Mesothelial cell of epicardium (in vitro differentiated cells): ENCODE measurements around the gene GATB. TPM values are rescaled to one million over a fixed set of nuclear protein-coding genes. Genes with fewer than 3 reads are reported as not detected.

Source experiments
- DNase-seq, 2 experiments: peaks; one replicate each; pipeline ENCODE4 v3.0.0; 2021; ENCODE audit warnings: low spot score in 2 of 2; ENCODE audit not compliant: unreplicated experiment in 2 of 2
- H3K27ac Mint-ChIP-seq: 2 replicates; pipeline ENCODE4 v1.8.0; 2021; ENCODE audit warnings: mixed read lengths
- H3K27me3 Mint-ChIP-seq: 2 replicates; pipeline ENCODE4 v1.8.0; 2021; ENCODE audit warnings: low read depth, mixed read lengths
- H3K36me3 Mint-ChIP-seq: 2 replicates; pipeline ENCODE4 v1.8.0; 2021; ENCODE audit warnings: mixed read lengths
- H3K4me1 Mint-ChIP-seq: 2 replicates; pipeline ENCODE4 v1.8.0; 2021; ENCODE audit warnings: mixed read lengths
- H3K4me3 Mint-ChIP-seq: 2 replicates; pipeline ENCODE4 v1.8.0; 2021; ENCODE audit warnings: mild to moderate bottlenecking, moderate library complexity, mixed read lengths
- H3K9me3 Mint-ChIP-seq: 2 replicates; pipeline ENCODE4 v1.8.0; 2021; ENCODE audit warnings: mixed read lengths
- CTCF ChIP-seq: fragments of 200-600 bp; sonication (generic); IDR thresholded peaks from one replicate; pipeline ENCODE4 v1.5.0; 2021; ENCODE audit warnings: antibody characterized with exemption; ENCODE audit not compliant: unreplicated experiment
- total RNA-seq: library from RNA; stranded (reverse); gene quantifications from 3 replicates; pipeline ENCODE4 v1.2.1, GENCODE V29; 2021

Gene GATB
- total RNA-seq, 1 donor from 2014 or later = 24.5 TPM

GRCh38 chr4:151801547-151802516 lies 41.0 kb upstream of the GATB start:
- Mint-ChIP-seq H3K27ac (no peak overlapping the region), H3K27me3 (no peaks in the 10 kb centered on the region), H3K36me3 (no peaks in the 10 kb centered on the region), H3K4me3 (no peak overlapping the region), H3K4me1 (peaks cover 4% of the 10 kb centered on the region), H3K9me3 (peaks cover 17% of the 10 kb centered on the region)
- DNase-seq = no peak
- peak; percentile 84 for TF ChIP-seq CTCF

GRCh38 chr4:151799417-151800012 lies 38.7 kb upstream of the GATB start:
- TF ChIP-seq CTCF = no peak
- DNase-seq = no peak
- Mint-ChIP-seq H3K36me3 (no peaks in the 10 kb centered on the region), H3K9me3 (peaks cover 7% of the 10 kb centered on the region), H3K27me3 (no peaks in the 10 kb centered on the region), H3K4me1 (no peaks in the 10 kb centered on the region), H3K4me3 (no peak overlapping the region), H3K27ac (no peak overlapping the region)

GRCh38 chr4:151798678-151799416 lies 38.0 kb upstream of the GATB start:
- no peak for TF ChIP-seq CTCF
- Mint-ChIP-seq H3K4me3 (no peak overlapping the region), H3K9me3 (peaks cover 7% of the 10 kb centered on the region), H3K27ac (no peak overlapping the region), H3K27me3 (no peaks in the 10 kb centered on the region), H3K36me3 (no peaks in the 10 kb centered on the region), H3K4me1 (no peaks in the 10 kb centered on the region)
- DNase-seq = no peak

GRCh38 chr4:151797853-151798252 lies 37.0 kb upstream of the GATB start:
- H3K4me3 Mint-ChIP-seq = no peak overlapping the region
- no peaks in the 10 kb centered on the region for H3K27me3 Mint-ChIP-seq
- peaks cover 4% of the 10 kb centered on the region for H3K9me3 Mint-ChIP-seq
- no peaks in the 10 kb centered on the region for H3K36me3 Mint-ChIP-seq
- no peak overlapping the region for H3K27ac Mint-ChIP-seq
- no peak for TF ChIP-seq CTCF
- no peaks in the 10 kb centered on the region for H3K4me1 Mint-ChIP-seq
- no peak for DNase-seq

GRCh38 chr4:151797131-151797530 lies 36.3 kb upstream of the GATB start:
- no peak overlapping the region for H3K27ac Mint-ChIP-seq
- TF ChIP-seq CTCF = no peak
- H3K4me1 Mint-ChIP-seq = no peaks in the 10 kb centered on the region
- H3K4me3 Mint-ChIP-seq = no peak overlapping the region
- DNase-seq = no peak
- H3K9me3 Mint-ChIP-seq = peaks cover 4% of the 10 kb centered on the region
- no peaks in the 10 kb centered on the region for H3K36me3 Mint-ChIP-seq
- H3K27me3 Mint-ChIP-seq = no peaks in the 10 kb centered on the region
